ENCODE measurements around the gene MYO1E. TPM values are rescaled to one million over a fixed set of nuclear protein-coding genes. Genes with fewer than 3 reads are reported as not detected.

Gene MYO1E
- total RNA-seq, 1 donor from 2014 or later: 192 TPM

- DNase-seq (ENCODE audit: low spot score): no peak
Measured at GRCh38 chr15:59271595-59272201, 101.0 kb downstream of the MYO1E start.

GRCh38 chr15:59268852-59269407, 103.7 kb downstream of the MYO1E start:
- Mint-ChIP-seq H3K4me1 (ENCODE audit: low read depth) (peaks cover 5% of the 10 kb centered on the region), H3K27me3 (ENCODE audit: low read depth) (no peaks in the 10 kb centered on the region), H3K27ac (ENCODE audit: unreplicated experiment) (no peak overlapping the region), H3K9me3 (ENCODE audit: low read depth) (no peaks in the 10 kb centered on the region), H3K36me3 (ENCODE audit: low read depth) (peaks cover 8% of the 10 kb centered on the region), H3K4me3 (ENCODE audit: unreplicated experiment) (no peak overlapping the region)
- no peak for DNase-seq (ENCODE audit: low spot score)
- TF ChIP-seq CTCF (IDR thresholded peaks at IDR 0.05): no peak

More at GRCh38 chr15:59271595-59272201, 101.0 kb downstream of the MYO1E start:
- peaks cover 13% of the 10 kb centered on the region for H3K4me1 Mint-ChIP-seq (ENCODE audit: low read depth)
- TF ChIP-seq CTCF (IDR thresholded peaks at IDR 0.05): no peak
- no peaks in the 10 kb centered on the region for H3K27me3 Mint-ChIP-seq (ENCODE audit: low read depth)
- no peak overlapping the region for H3K4me3 Mint-ChIP-seq (ENCODE audit: unreplicated experiment)
- H3K9me3 Mint-ChIP-seq (ENCODE audit: low read depth): no peaks in the 10 kb centered on the region
- peaks cover 4% of the 10 kb centered on the region for H3K36me3 Mint-ChIP-seq (ENCODE audit: low read depth)
- H3K27ac Mint-ChIP-seq (ENCODE audit: unreplicated experiment): no peak overlapping the region

- Mint-ChIP-seq H3K9me3 (ENCODE audit: low read depth) (no peaks in the 10 kb centered on the region), H3K27ac (ENCODE audit: unreplicated experiment) (no peak overlapping the region), H3K4me1 (ENCODE audit: low read depth) (peaks cover under 1% of the 10 kb centered on the region), H3K4me3 (ENCODE audit: unreplicated experiment) (no peak overlapping the region), H3K36me3 (ENCODE audit: low read depth) (peaks cover 8% of the 10 kb centered on the region), H3K27me3 (ENCODE audit: low read depth) (no peaks in the 10 kb centered on the region)
- TF ChIP-seq CTCF (IDR thresholded peaks at IDR 0.05): no peak
- DNase-seq (ENCODE audit: low spot score): no peak
Measured at GRCh38 chr15:59268168-59268851, 104.4 kb downstream of the MYO1E start.

- Mint-ChIP-seq H3K4me3 (ENCODE audit: unreplicated experiment) (no peak overlapping the region), H3K4me1 (ENCODE audit: low read depth) (no peaks in the 10 kb centered on the region), H3K27me3 (ENCODE audit: low read depth) (no peaks in the 10 kb centered on the region), H3K36me3 (ENCODE audit: low read depth) (peaks cover 12% of the 10 kb centered on the region), H3K27ac (ENCODE audit: unreplicated experiment) (no peak overlapping the region), H3K9me3 (ENCODE audit: low read depth) (no peaks in the 10 kb centered on the region)
- no peak for DNase-seq (ENCODE audit: low spot score)
- TF ChIP-seq CTCF (IDR thresholded peaks at IDR 0.05): no peak
Measured at GRCh38 chr15:59266028-59266427, 106.6 kb downstream of the MYO1E start.

- no peak for TF ChIP-seq CTCF (IDR thresholded peaks at IDR 0.05)
- Mint-ChIP-seq H3K36me3 (ENCODE audit: low read depth) (peaks cover 12% of the 10 kb centered on the region), H3K27ac (ENCODE audit: unreplicated experiment) (no peak overlapping the region), H3K9me3 (ENCODE audit: low read depth) (no peaks in the 10 kb centered on the region), H3K27me3 (ENCODE audit: low read depth) (no peaks in the 10 kb centered on the region), H3K4me3 (ENCODE audit: unreplicated experiment) (no peak overlapping the region), H3K4me1 (ENCODE audit: low read depth) (no peaks in the 10 kb centered on the region)
- no peak for DNase-seq (ENCODE audit: low spot score)
Measured at GRCh38 chr15:59262316-59262715, 110.4 kb downstream of the MYO1E start.

Data from chondrocyte (in vitro differentiated cells).